ENCODE measurements around the gene BLTP2.

DNA sequence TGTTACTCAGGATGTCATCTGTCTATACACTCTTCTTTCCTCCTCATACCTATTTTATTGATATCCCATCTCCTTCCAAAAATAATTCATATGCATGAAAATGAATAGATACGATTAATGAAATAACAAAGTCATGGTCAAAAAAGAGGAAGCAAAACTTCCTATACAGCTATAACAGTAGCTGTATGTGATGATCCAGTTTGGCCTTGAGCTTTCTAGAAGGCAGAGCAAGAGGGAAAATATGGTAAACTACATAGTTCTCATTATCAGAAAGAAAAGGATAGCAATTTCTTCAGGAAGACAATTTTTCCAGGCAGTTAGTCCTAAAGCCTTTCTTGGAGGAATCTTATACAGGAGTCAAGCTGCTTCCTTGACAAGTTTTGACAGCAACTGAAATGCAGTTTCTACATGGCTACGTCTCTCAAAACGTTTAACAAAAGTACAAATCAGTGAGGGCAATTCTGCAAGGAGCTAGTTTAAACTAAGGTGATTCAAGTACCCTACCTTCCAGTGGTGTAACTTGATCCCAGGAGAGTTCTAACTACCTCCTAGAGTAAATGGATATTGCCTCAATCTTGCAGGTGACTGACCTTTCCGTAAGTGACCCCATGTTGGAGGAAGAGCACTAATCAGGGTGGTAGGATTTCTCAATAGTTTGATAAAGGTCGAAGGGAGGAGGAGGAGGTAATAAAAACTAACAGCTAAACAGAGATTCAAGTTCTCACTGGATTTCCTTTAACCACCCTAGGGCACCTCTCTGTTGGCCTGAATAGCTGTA is 47.2 kb downstream of the BLTP2 start:
- TF ChIP-seq ZNF70 (CRISPR knock-in tag; IDR thresholded peaks at IDR 0.05), result no peak
- no peak for TF ChIP-seq GLIS3 (CRISPR knock-in tag; IDR thresholded peaks at IDR 0.05)
- TF ChIP-seq ESRRG (CRISPR knock-in tag; IDR thresholded peaks at IDR 0.05), result no peak
- TF ChIP-seq, protein P1, sequence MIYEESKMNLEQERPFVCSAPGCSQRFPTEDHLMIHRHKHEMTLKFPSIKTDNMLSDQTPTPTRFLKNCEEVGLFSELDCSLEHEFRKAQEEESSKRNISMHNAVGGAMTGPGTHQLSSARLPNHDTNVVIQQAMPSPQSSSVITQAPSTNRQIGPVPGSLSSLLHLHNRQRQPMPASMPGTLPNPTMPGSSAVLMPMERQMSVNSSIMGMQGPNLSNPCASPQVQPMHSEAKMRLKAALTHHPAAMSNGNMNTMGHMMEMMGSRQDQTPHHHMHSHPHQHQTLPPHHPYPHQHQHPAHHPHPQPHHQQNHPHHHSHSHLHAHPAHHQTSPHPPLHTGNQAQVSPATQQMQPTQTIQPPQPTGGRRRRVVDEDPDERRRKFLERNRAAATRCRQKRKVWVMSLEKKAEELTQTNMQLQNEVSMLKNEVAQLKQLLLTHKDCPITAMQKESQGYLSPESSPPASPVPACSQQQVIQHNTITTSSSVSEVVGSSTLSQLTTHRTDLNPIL (CRISPR knock-in tag; IDR thresholded peaks at IDR 0.05; ENCODE audit: low read depth), result no peak
- TF ChIP-seq RARB (CRISPR knock-in tag; IDR thresholded peaks at IDR 0.05), result no peak
- no peak for TF ChIP-seq ZFP3 (CRISPR knock-in tag; IDR thresholded peaks at IDR 0.05)
- no peak for TF ChIP-seq PPARA (CRISPR knock-in tag; IDR thresholded peaks at IDR 0.05; ENCODE audit: borderline replicate concordance)
- TF ChIP-seq ZC3H10 (CRISPR knock-in tag; IDR thresholded peaks at IDR 0.05), result no peak
- TF ChIP-seq ZFP30 (CRISPR knock-in tag; IDR thresholded peaks at IDR 0.05), result no peak
- TF ChIP-seq ARNTL (CRISPR knock-in tag; IDR thresholded peaks at IDR 0.05; ENCODE audit: borderline replicate concordance, low read depth), result no peak
- TF ChIP-seq, protein P2, sequence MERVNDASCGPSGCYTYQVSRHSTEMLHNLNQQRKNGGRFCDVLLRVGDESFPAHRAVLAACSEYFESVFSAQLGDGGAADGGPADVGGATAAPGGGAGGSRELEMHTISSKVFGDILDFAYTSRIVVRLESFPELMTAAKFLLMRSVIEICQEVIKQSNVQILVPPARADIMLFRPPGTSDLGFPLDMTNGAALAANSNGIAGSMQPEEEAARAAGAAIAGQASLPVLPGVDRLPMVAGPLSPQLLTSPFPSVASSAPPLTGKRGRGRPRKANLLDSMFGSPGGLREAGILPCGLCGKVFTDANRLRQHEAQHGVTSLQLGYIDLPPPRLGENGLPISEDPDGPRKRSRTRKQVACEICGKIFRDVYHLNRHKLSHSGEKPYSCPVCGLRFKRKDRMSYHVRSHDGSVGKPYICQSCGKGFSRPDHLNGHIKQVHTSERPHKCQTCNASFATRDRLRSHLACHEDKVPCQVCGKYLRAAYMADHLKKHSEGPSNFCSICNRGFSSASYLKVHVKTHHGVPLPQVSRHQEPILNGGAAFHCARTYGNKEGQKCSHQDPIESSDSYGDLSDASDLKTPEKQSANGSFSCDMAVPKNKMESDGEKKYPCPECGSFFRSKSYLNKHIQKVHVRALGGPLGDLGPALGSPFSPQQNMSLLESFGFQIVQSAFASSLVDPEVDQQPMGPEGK (CRISPR knock-in tag; IDR thresholded peaks at IDR 0.05; ENCODE audit: borderline replicate concordance), result no peak
- TF ChIP-seq, protein P3, sequence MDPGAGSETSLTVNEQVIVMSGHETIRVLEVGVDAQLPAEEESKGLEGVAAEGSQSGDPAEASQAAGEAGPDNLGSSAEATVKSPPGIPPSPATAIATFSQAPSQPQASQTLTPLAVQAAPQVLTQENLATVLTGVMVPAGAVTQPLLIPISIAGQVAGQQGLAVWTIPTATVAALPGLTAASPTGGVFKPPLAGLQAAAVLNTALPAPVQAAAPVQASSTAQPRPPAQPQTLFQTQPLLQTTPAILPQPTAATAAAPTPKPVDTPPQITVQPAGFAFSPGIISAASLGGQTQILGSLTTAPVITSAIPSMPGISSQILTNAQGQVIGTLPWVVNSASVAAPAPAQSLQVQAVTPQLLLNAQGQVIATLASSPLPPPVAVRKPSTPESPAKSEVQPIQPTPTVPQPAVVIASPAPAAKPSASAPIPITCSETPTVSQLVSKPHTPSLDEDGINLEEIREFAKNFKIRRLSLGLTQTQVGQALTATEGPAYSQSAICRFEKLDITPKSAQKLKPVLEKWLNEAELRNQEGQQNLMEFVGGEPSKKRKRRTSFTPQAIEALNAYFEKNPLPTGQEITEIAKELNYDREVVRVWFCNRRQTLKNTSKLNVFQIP (CRISPR knock-in tag; IDR thresholded peaks at IDR 0.05; ENCODE audit: borderline replicate concordance, low read depth), result no peak
- TF ChIP-seq CSDC2 (CRISPR knock-in tag; IDR thresholded peaks at IDR 0.05), result no peak
